GM12865 (cell line): Measurements from ENCODE around the gene CIC.

Experiments
- DNase-seq: peaks from one replicate; pipeline ENCODE4 v3.0.0; 2010; ENCODE audit warnings: low read depth
- H3K4me3 ChIP-seq: 2 replicates; pipeline ENCODE4 v1.5.1; 2011; ENCODE audit warnings: mild to moderate bottlenecking, low read depth, low read length, control low read depth
- TF ChIP-seq, protein P1 (sequence below): IDR thresholded peaks from 2 replicates; pipeline ENCODE4 v1.5.1; 2011; ENCODE audit warnings: low read length, control low read depth, low read depth, inconsistent platforms; ENCODE audit not compliant: insufficient read depth; ENCODE audit errors: missing control alignments

Gene CIC

DNA sequence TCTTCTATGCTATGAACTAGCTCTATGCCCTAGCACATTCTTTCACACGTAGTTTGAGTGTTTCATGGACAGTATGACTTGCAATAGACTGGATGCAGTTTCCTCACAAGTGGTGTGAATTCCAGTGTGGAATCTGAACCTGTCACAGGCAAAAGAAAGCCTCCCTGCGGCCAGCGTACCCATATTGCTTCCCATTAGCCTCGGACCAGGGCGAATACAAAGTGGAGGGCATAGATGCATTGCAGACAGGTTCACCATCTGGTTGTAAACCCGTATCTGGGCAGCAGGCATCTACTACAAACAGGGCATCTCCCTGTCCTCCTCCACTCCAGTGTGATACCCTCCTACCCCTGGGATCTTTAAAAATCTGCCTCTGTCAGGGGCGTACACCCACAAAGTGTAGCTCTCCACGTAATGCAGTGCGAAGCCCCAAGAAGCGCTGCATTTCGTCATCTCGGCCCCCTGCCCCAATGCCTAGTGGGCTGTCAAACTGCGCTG is 1.4 kb upstream of the CIC start:
- TF ChIP-seq, protein P1, sequence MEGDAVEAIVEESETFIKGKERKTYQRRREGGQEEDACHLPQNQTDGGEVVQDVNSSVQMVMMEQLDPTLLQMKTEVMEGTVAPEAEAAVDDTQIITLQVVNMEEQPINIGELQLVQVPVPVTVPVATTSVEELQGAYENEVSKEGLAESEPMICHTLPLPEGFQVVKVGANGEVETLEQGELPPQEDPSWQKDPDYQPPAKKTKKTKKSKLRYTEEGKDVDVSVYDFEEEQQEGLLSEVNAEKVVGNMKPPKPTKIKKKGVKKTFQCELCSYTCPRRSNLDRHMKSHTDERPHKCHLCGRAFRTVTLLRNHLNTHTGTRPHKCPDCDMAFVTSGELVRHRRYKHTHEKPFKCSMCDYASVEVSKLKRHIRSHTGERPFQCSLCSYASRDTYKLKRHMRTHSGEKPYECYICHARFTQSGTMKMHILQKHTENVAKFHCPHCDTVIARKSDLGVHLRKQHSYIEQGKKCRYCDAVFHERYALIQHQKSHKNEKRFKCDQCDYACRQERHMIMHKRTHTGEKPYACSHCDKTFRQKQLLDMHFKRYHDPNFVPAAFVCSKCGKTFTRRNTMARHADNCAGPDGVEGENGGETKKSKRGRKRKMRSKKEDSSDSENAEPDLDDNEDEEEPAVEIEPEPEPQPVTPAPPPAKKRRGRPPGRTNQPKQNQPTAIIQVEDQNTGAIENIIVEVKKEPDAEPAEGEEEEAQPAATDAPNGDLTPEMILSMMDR = no peak
- H3K4me3 ChIP-seq = peak overlapping the region; percentile 63
- DNase-seq = no peak

DNA sequence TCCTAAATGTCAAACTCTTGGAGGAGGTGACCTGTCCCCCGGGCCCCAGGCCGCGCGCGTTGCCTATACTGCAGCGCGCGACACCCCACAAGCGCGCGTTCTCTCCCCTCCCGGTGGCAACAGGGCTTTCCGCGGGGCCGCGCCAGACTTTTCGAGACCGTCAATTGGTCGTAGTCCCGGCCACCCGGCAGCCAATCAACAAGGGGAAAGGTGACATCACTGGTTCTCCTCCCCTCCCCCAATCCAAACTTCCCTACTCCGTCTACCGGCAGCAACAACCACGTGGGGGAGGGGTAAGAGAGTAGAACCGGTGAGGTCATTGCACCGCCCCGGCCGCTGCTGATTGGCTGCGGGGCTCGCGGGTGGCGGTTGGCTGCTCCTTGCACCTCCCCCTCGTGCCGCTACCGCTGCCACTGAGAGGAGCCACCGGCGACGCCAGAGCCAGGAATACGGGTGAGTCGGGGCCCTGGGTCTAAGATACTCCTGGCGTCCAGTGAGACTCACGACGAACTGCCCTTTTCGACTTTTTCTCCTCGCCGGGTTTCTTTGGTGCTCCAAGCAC is 829 bp upstream of the CIC start:
- TF ChIP-seq, protein P1 = no peak
- DNase-seq = peak; percentile 100
- peak overlapping the region; percentile 72 for H3K4me3 ChIP-seq

DNA sequence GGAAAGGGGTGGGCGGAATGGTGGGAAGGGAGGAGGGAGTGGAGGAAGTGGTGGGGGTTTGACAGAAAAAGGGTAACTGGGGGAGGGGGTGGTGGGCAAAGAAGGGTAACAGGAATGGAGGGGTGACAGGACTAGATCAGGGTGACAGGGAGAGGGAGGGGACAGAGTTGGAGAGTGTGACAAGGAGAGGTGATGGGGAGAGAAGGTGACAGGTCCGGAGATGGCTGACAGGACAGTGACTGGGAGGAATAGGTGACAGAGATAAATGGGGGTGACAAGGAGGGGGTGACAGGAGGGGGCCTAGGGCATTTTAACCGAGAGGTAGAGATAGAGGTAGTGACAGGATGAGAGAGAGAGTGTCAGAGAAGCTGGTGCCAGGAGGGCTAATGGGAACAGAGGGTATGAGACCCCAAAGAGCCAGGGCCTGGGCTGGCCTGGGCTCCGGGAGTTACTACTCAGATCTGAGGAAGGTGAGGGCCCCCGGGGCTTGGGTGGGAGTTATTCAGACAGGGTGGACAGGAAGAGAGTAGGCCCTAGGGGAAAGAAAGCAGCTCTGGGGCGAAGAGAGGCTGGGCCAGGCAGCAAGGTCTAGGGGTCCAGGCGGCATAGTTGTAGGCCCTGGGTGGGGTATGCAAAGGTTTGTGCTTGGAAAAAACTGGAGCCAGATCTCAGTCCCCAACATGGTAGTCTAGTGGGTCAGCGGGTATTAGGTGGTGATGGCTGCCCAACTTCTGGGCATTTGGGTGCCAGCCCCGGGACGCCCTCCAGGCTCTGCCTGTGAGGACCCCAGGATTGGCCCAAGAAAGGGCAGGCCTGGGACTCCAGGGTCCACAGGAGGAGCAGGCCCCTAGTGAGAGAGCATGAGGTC is 660 bp downstream of the CIC start:
- H3K4me3 ChIP-seq = peak overlapping the region; percentile 75
- TF ChIP-seq, protein P1 = no peak

DNA sequence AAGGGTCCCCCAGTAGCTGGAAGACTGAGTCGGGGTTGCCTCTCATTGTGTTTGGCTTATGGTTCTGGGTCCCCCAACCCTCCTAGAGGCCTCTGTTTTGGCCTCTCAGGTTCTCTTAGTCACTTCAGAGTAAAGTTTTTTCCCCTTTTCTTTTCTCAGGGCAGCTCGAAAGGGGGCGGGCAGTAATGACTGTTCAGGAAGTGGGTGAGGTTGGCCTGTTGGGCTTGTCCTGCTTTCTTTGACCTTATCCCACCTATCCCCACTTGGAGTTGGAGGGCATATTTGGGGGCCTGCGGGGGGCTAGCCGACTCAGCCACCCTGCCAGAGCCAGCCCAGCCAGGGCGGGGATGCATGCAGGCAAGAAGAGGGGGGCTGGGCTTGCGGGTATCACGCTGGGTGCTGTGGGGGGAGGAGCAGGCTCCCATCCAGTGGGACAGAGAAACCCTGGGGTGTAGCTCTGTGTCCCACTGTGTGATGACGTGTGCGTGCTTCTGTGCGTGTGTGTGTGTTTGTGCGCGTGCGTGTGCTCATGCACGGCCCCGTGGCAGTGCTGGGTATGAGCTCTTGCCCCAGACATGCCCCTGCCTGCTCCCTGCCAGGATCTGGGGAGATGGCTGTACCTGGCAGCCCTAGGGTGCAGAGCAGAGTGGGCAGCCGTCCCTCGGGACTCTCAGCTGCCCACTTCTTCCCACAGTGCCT is 1.4 kb downstream of the CIC start:
- DNase-seq = peak; percentile 84
- H3K4me3 ChIP-seq = peak overlapping the region; percentile 75
- TF ChIP-seq, protein P1 = no peak

More for the DNA sequence above, 660 bp downstream of the CIC start:
- DNase-seq = no peak

DNA sequence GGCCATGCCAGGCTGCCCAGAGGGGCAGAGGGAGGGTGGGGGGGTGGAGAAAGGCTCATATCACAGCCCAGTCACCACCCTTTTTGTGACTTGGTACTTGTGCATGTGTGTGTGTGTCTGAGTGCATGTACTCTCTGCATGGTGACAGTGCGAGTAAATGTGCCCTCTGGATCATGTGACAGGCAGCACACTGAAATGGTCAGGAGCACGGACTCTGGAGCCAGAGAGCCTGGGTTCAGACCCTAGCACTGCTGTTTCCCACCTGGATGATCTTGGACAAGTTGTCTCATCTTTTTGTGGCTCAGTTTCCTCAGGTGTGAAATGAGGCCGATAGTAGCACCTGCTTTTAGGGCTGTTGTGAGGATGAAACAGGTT is 2.0 kb downstream of the CIC start:
- TF ChIP-seq, protein P1 = no peak
- DNase-seq = no peak
- peak overlapping the region; percentile 75 for H3K4me3 ChIP-seq

DNA sequence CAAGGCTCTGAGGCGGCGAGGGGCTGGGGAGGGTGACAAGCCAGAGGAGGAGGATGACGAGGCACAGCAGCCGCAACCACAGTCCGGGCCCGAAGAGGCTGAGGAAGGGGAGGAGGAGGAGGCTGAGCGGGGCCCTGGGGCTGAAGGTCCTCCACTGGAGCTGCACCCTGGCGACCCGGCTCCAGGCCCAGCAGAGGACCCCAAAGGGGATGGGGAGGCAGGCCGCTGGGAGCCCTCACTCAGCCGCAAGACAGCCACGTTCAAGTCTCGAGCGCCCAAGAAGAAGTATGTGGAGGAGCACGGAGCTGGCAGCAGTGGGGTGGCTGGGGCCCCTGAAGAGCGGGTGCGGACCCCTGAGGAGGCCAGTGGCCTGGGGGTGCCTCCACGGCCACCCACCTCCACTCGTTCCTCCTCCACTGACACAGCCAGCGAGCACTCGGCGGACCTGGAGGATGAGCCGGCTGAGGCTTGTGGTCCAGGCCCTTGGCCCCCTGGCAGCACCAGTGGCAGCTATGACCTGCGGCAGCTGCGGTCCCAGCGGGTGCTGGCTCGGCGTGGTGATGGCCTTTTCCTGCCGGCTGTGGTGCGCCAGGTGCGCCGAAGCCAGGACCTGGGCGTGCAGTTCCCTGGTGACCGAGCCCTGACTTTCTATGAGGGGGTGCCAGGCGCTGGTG is 2.9 kb downstream of the CIC start:
- DNase-seq = no peak
- TF ChIP-seq, protein P1 = no peak
- H3K4me3 ChIP-seq = no peak overlapping the region
